VCaP (cell line): ENCODE measurements around the gene DDX24.
A peak's percentile ranks its signal among the peaks of the same experiment; 100 is the strongest.

ENCODE experiments used
- H3K27ac ChIP-seq: fragments of 450-650 bp; 2 replicates; pipeline ENCODE4 v1.5.1; 2017
- CTCF ChIP-seq: fragments of 450-650 bp; conservative IDR thresholded peaks from 2 replicates; pipeline ENCODE4 v1.5.1; 2017; ENCODE audit warnings: mild to moderate bottlenecking, moderate library complexity

Gene DDX24

GRCh38 chr14:94027566-94028449 lies 53.2 kb downstream of the DDX24 start:
- TF ChIP-seq CTCF = no peak
- no peak overlapping the region for H3K27ac ChIP-seq

GRCh38 chr14:94026889-94027469 lies 54.0 kb downstream of the DDX24 start:
- no peak for TF ChIP-seq CTCF
- peak overlapping the region; percentile 60; the same call in 1 of the 2 replicates for H3K27ac ChIP-seq

- no peak for TF ChIP-seq CTCF
- H3K27ac ChIP-seq = peak within 1 kb of the TSS; percentile 60; the same call in 1 of the 2 replicates
Observed at GRCh38 chr14:94026173-94026888, 54.7 kb downstream of the DDX24 start, which contains the start of gene OTUB2. OTUB2 (plus strand) TSS chr14:94026340; CDS start chr14:94026538, 198 bp downstream.

GRCh38 chr14:94025720-94026119 lies 55.3 kb downstream of the DDX24 start:
- no peak for TF ChIP-seq CTCF
- H3K27ac ChIP-seq = peak overlapping the region; percentile 60; the same call in 1 of the 2 replicates

- H3K27ac ChIP-seq = no peak overlapping the region
- TF ChIP-seq CTCF = no peak
Observed at GRCh38 chr14:94024549-94024948, 56.5 kb downstream of the DDX24 start.

GRCh38 chr14:94022532-94023411 lies 58.2 kb downstream of the DDX24 start:
- TF ChIP-seq CTCF = no peak
- H3K27ac ChIP-seq = no peak overlapping the region
